NCI-H446 treated with DMSO at 0.1 percent for 48 hours (cell line): Measurements from ENCODE around the gene ALPL.
"Not testable (repeated sequence)": the region's sequence is repeated elsewhere in the genome, so short reads cannot be mapped to it uniquely, and the experiment has no call there.

ENCODE experiments used
- DNase-seq: peaks from one replicate; lab custom pipeline; 2025; lab: John Stamatoyannopoulos, UW

The ALPL gene

GRCh38 chr1:21507511-21508270 lies 1.5 kb upstream of the ALPL start:
- no peak for DNase-seq

GRCh38 chr1:21508580-21509350 lies 458 bp upstream of the ALPL start:
- no peak for DNase-seq

GRCh38 chr1:21510113-21510493 lies 880 bp downstream of the ALPL start:
- DNase-seq = no peak

- DNase-seq = no peak
These were observed 1.8 kb downstream of the ALPL start for GRCh38 chr1:21510885-21511578.

- no peak for DNase-seq
These were observed 2.6 kb downstream of the ALPL start for GRCh38 chr1:21511579-21512522.

- no peak for DNase-seq
These were observed 5.0 kb downstream of the ALPL start for GRCh38 chr1:21514245-21514644.

- no peak for DNase-seq
These were observed 8.0 kb downstream of the ALPL start for GRCh38 chr1:21517161-21517589.

GRCh38 chr1:21517660-21518480 lies 8.6 kb downstream of the ALPL start:
- no peak for DNase-seq

- DNase-seq = no peak
These were observed 9.7 kb downstream of the ALPL start for GRCh38 chr1:21518774-21519455.

GRCh38 chr1:21519486-21520070 lies 10.4 kb downstream of the ALPL start:
- DNase-seq = not testable (repeated sequence)

GRCh38 chr1:21520899-21521716 lies 11.9 kb downstream of the ALPL start:
- peak; percentile 72 for DNase-seq

- DNase-seq = no peak
These were observed 12.5 kb downstream of the ALPL start for GRCh38 chr1:21521717-21522060.

- no peak for DNase-seq
These were observed 13.4 kb downstream of the ALPL start for GRCh38 chr1:21522525-21523038.

- no peak for DNase-seq
These were observed 14.1 kb downstream of the ALPL start for GRCh38 chr1:21523297-21523813.

GRCh38 chr1:21524220-21524619 lies 15.0 kb downstream of the ALPL start:
- no peak for DNase-seq

- peak; percentile 35 for DNase-seq
These were observed 15.6 kb downstream of the ALPL start for GRCh38 chr1:21524686-21525339.

- no peak for DNase-seq
These were observed 16.1 kb downstream of the ALPL start for GRCh38 chr1:21525340-21525717.

- no peak for DNase-seq
These were observed 17.2 kb downstream of the ALPL start for GRCh38 chr1:21526441-21526840.
